A673 (cell line): ENCODE results near the gene TRERF1. TPM values are rescaled to one million over a fixed set of nuclear protein-coding genes. Genes with fewer than 3 reads are reported as not detected.

ENCODE experiments used
- BruUV-seq: library from RNA; stranded (reverse); fragments of 400-500 nt; replicated peaks from 2 replicates; lab custom pipeline; 2021; lab: Mats Ljungman, UMichigan
- CTCF ChIA-PET: fragments of 300-600 bp; sonication (Branson Sonifier 250); formaldehyde crosslinking; loops from one replicate; lab custom pipeline; 2022; ENCODE audit warnings: antibody characterized with exemption; lab: Charles Lee
- POLR2A ChIA-PET: fragments of 300-600 bp; sonication (Branson Sonifier 250); formaldehyde crosslinking; loops from one replicate; lab custom pipeline; 2022; ENCODE audit warnings: antibody characterized with exemption; ENCODE audit not compliant: low non-redundant PET; lab: Charles Lee
- DNase-seq: peaks from one replicate; pipeline ENCODE4 v3.0.0-alpha.2; 2015; ENCODE audit warnings: low spot score
- H3K27ac ChIP-seq: fragments of 200-600 bp; sonication (generic); 2 replicates; pipeline ENCODE4 v1.5.1; 2016; ENCODE audit warnings: mixed run types, low read depth, mild to moderate bottlenecking, mixed read lengths, antibody characterized with exemption, low read length; ENCODE audit not compliant: poor library complexity, severe bottlenecking
- H3K27me3 ChIP-seq: fragments of 200-600 bp; sonication (generic); replicated peaks from 2 replicates; pipeline ENCODE4 v1.6.1; 2017; ENCODE audit warnings: mixed run types, low read depth, mild to moderate bottlenecking, mixed read lengths, antibody characterized with exemption, low read length; ENCODE audit not compliant: insufficient read depth, poor library complexity
- H3K36me3 ChIP-seq: fragments of 200-600 bp; sonication (generic); 2 replicates; pipeline ENCODE4 v1.6.1; 2016; ENCODE audit warnings: mixed run types, mild to moderate bottlenecking, mixed read lengths, antibody characterized with exemption, low read length; ENCODE audit not compliant: insufficient read depth, poor library complexity, severe bottlenecking
- H3K4me1 ChIP-seq: fragments of 200-600 bp; sonication (generic); 2 replicates; pipeline ENCODE4 v1.6.1; 2017; ENCODE audit warnings: mixed run types, mild to moderate bottlenecking, mixed read lengths, antibody characterized with exemption, low read length; ENCODE audit not compliant: insufficient read depth, poor library complexity, severe bottlenecking
- H3K4me3 ChIP-seq: fragments of 200-600 bp; sonication (generic); 2 replicates; pipeline ENCODE4 v1.5.1; 2016; ENCODE audit warnings: low read depth, mixed run types, mild to moderate bottlenecking, mixed read lengths, low read length; ENCODE audit not compliant: poor library complexity, severe bottlenecking
- H3K9me3 ChIP-seq: fragments of 200-600 bp; sonication (generic); 2 replicates; pipeline ENCODE4 v1.6.1; 2016; ENCODE audit warnings: mixed run types, low read depth, mild to moderate bottlenecking, mixed read lengths, antibody characterized with exemption, low read length; ENCODE audit not compliant: poor library complexity, severe bottlenecking
- EZH2 ChIP-seq: fragments of 200-600 bp; sonication (generic); IDR thresholded peaks from 2 replicates; pipeline ENCODE4 v1.6.1; 2017; ENCODE audit warnings: borderline replicate concordance, low read depth, mild to moderate bottlenecking, mixed read lengths, antibody characterized with exemption, low read length; ENCODE audit not compliant: poor library complexity, severe bottlenecking
- intact Hi-C: fragments of 100-400 bp; cut with micrococcal nuclease; formaldehyde crosslinking; loops from one replicate; pipeline ENCODE4 v1.10.0; 2022; ENCODE audit not compliant: unreplicated experiment
- total RNA-seq: library from RNA; stranded (reverse); gene quantifications from 2 replicates; pipeline ENCODE4 v1.2.3, GENCODE V29; 2021
- TF ChIP-seq, protein P1 (sequence below): fragments of 300-800, 200-600 bp; sonication (generic); conservative IDR thresholded peaks from 2 replicates; pipeline ENCODE4 v1.5.1; 2017; ENCODE audit warnings: low read depth, mild to moderate bottlenecking, antibody characterized with exemption, low read length, moderate library complexity, mixed read lengths

TRERF1 gene
- total RNA-seq, 1 experiment from 2014 or later, result 9.5 TPM

DNA sequence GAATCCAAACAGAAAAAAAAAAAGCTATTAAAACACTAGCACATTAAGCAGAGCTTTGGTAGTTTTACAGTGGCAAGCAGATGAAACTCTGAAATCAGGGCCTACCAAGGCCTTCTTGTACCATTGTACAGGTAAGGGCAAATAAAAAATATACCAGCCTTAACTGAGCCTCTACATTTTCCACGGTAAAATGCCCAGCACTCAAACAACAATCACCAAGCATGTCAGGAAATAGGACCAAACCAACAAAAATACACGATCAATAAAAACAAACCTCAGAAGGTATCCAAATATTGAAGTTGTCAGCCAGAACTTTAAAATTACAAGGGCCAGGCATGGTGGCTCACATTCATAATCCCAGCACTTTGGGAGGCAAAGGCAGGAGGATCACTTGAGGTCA is 18.3 kb downstream of the TRERF1 start:
- Histone ChIP-seq H3K27me3 (no peaks in the 10 kb centered on the region), H3K4me1 (peaks cover 12% of the 10 kb centered on the region), H3K27ac (no peak overlapping the region), H3K36me3 (no peaks in the 10 kb centered on the region), H3K9me3 (peaks cover 19% of the 10 kb centered on the region), H3K4me3 (no peak overlapping the region)
- CTCF ChIA-PET, result no interaction called here
- POLR2A ChIA-PET, result interaction anchor here (0.5 kb wide), 1 partner anchor 44 kb away, joined by 4 read pairs; no protein-coding TSS in a partner anchor
- no peak for DNase-seq
- intact Hi-C loops, result no loop called here
- TF ChIP-seq, protein P1, sequence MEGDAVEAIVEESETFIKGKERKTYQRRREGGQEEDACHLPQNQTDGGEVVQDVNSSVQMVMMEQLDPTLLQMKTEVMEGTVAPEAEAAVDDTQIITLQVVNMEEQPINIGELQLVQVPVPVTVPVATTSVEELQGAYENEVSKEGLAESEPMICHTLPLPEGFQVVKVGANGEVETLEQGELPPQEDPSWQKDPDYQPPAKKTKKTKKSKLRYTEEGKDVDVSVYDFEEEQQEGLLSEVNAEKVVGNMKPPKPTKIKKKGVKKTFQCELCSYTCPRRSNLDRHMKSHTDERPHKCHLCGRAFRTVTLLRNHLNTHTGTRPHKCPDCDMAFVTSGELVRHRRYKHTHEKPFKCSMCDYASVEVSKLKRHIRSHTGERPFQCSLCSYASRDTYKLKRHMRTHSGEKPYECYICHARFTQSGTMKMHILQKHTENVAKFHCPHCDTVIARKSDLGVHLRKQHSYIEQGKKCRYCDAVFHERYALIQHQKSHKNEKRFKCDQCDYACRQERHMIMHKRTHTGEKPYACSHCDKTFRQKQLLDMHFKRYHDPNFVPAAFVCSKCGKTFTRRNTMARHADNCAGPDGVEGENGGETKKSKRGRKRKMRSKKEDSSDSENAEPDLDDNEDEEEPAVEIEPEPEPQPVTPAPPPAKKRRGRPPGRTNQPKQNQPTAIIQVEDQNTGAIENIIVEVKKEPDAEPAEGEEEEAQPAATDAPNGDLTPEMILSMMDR, result no peak
- no peak for TF ChIP-seq EZH2
- BruUV-seq, result no TSS peak

DNA sequence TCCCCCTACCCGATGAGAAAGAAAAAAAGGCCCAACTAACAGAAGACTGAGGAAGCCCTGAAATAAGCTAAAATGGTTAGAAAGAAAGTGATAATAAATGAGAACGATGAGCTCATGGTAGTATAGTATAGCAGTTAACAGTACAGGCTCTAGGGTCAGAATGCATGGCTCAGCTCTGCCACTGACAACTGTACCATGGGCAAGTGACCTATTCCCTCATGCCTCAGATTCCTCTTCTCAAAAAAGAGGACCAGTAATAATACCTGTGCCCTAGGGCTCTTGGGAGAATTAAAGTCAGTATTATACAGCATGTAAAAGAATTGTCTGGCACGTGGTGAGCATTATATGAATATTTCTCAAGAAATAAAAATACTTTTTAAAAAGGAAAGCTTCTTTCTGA is 19.8 kb downstream of the TRERF1 start:
- Histone ChIP-seq H3K27ac (no peak overlapping the region), H3K36me3 (no peaks in the 10 kb centered on the region), H3K4me1 (peaks cover 16% of the 10 kb centered on the region), H3K27me3 (no peaks in the 10 kb centered on the region), H3K4me3 (no peak overlapping the region), H3K9me3 (peaks cover 19% of the 10 kb centered on the region)
- CTCF ChIA-PET, result interaction anchor here (0.7 kb wide), 1 partner anchor 33 kb away, joined by 4 read pairs; no protein-coding TSS in a partner anchor
- no peak for DNase-seq
- intact Hi-C loops, result no loop called here
- BruUV-seq, result no TSS peak
- POLR2A ChIA-PET, result no interaction called here
- TF ChIP-seq EZH2, result no peak
- TF ChIP-seq, protein P1, result no peak

DNA sequence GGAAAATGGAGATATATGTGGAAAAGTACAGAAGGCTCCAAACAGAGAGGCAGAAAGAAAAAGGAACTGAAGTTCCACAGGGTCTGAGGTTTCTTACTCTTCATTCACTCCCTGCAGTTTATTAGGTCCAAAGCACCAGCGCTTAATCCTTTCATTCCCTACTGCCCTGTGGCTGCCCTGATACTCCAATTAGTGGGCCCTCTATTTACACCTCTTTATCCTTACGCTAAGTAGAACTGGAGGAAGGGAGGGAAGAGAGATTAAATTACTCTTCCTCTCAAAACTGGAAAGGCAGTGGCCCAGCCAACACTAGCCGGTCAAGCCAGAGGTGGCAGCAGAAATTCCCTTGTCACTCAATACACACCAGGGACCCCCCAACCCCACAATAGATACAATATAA is 20.4 kb downstream of the TRERF1 start:
- intact Hi-C loops, result no loop called here
- TF ChIP-seq EZH2, result no peak
- Histone ChIP-seq H3K36me3 (no peaks in the 10 kb centered on the region), H3K9me3 (peaks cover 19% of the 10 kb centered on the region), H3K4me3 (no peak overlapping the region), H3K27me3 (no peaks in the 10 kb centered on the region), H3K27ac (no peak overlapping the region), H3K4me1 (peaks cover 16% of the 10 kb centered on the region)
- ChIA-PET CTCF (interaction anchor here (0.7 kb wide), 1 partner anchor 33 kb away, joined by 4 read pairs; no protein-coding TSS in a partner anchor), POLR2A (no interaction called here)
- no peak for DNase-seq
- BruUV-seq, result no TSS peak

DNA sequence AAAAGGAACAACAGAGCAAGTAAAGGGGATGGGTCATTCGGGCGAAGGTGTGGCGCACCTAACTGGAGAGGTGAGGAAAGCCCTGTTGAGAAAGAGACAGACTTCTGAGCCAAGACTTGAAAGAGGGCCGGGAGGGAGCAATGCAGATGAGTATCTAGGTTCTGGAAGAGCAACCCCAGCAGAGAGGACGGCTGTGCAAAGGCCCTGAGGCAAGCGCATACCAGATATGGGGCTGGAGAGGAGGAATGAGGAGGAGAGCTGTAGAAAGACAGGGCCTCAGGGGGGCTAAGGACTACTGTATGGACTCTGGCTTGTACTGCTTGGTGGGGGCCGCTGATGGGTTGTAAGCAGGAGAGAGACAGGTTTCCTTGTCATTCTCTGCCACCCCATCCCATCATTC is 21.9 kb downstream of the TRERF1 start:
- Histone ChIP-seq H3K9me3 (peaks cover 15% of the 10 kb centered on the region), H3K36me3 (no peaks in the 10 kb centered on the region), H3K4me3 (no peak overlapping the region), H3K27me3 (no peaks in the 10 kb centered on the region), H3K27ac (no peak overlapping the region), H3K4me1 (peaks cover 16% of the 10 kb centered on the region)
- ChIA-PET POLR2A (interaction anchor here (0.6 kb wide), 1 partner anchor 10 kb away, joined by 4 read pairs; no protein-coding TSS in a partner anchor), CTCF (no interaction called here)
- DNase-seq, result no peak
- no TSS peak for BruUV-seq
- intact Hi-C loops, result no loop called here
- TF ChIP-seq, protein P1, result no peak
- TF ChIP-seq EZH2, result no peak
